ENCODE data around the gene RREB1.
A peak's percentile ranks its signal among the peaks of the same experiment; 100 is the strongest.

Gene RREB1

GRCh38 chr6:7198833-7199800 lies 91.4 kb downstream of the RREB1 start:
- Histone ChIP-seq H3K36me3 (peaks cover 8% of the 10 kb centered on the region), H3K27me3 (no peaks in the 10 kb centered on the region), H3K27ac (no peak overlapping the region), H3K9me3 (no peaks in the 10 kb centered on the region), H3K4me1 (ENCODE audit: control insufficient read depth in 1 of 2, insufficient read depth in 1 of 2, low read depth in 1 of 2, low read length in 1 of 2) (peaks cover 22 to 30% of the 10 kb centered on the region in 2 experiments), H3K4me3 (ENCODE audit: low read depth in 1 of 2, low read length in 1 of 2) (no peak overlapping the region)
- TF ChIP-seq CTCF (IDR thresholded peaks at IDR 0.05): no peak

- Histone ChIP-seq H3K4me3 (ENCODE audit: low read depth in 1 of 2, low read length in 1 of 2) (no peak overlapping the region), H3K27ac (peak overlapping the region; percentile 90), H3K4me1 (ENCODE audit: control insufficient read depth in 1 of 2, insufficient read depth in 1 of 2, low read depth in 1 of 2, low read length in 1 of 2) (peaks cover 22 to 30% of the 10 kb centered on the region in 2 experiments), H3K9me3 (no peaks in the 10 kb centered on the region), H3K27me3 (no peaks in the 10 kb centered on the region), H3K36me3 (peaks cover 8% of the 10 kb centered on the region)
- TF ChIP-seq CTCF (IDR thresholded peaks at IDR 0.05): no peak
Measured at GRCh38 chr6:7200598-7201443, 93.1 kb downstream of the RREB1 start.

- no peak for TF ChIP-seq CTCF (IDR thresholded peaks at IDR 0.05)
- peaks cover 22 to 30% of the 10 kb centered on the region in 2 experiments for H3K4me1 ChIP-seq (ENCODE audit: control insufficient read depth in 1 of 2, insufficient read depth in 1 of 2, low read depth in 1 of 2, low read length in 1 of 2)
- H3K9me3 ChIP-seq: no peaks in the 10 kb centered on the region
- H3K36me3 ChIP-seq: peaks cover 9% of the 10 kb centered on the region
- H3K4me3 ChIP-seq (ENCODE audit: low read depth in 1 of 2, low read length in 1 of 2): peak overlapping the region; percentile 37 to 49
- H3K27ac ChIP-seq: peak overlapping the region; percentile 90
- no peaks in the 10 kb centered on the region for H3K27me3 ChIP-seq
Measured at GRCh38 chr6:7201444-7201731, 93.6 kb downstream of the RREB1 start.

GRCh38 chr6:7201732-7202541 lies 94.2 kb downstream of the RREB1 start:
- no peaks in the 10 kb centered on the region for H3K27me3 ChIP-seq
- H3K27ac ChIP-seq: peak overlapping the region; percentile 90
- peaks cover 22 to 30% of the 10 kb centered on the region in 2 experiments for H3K4me1 ChIP-seq (ENCODE audit: control insufficient read depth in 1 of 2, insufficient read depth in 1 of 2, low read depth in 1 of 2, low read length in 1 of 2)
- peaks cover 12% of the 10 kb centered on the region for H3K36me3 ChIP-seq
- H3K4me3 ChIP-seq (ENCODE audit: low read depth in 1 of 2, low read length in 1 of 2): peak overlapping the region; percentile 37 to 49
- no peaks in the 10 kb centered on the region for H3K9me3 ChIP-seq
- no peak for TF ChIP-seq CTCF (IDR thresholded peaks at IDR 0.05)

GRCh38 chr6:7202950-7203349 lies 95.2 kb downstream of the RREB1 start:
- TF ChIP-seq CTCF (IDR thresholded peaks at IDR 0.05): no peak
- Histone ChIP-seq H3K4me1 (ENCODE audit: control insufficient read depth in 1 of 2, insufficient read depth in 1 of 2, low read depth in 1 of 2, low read length in 1 of 2) (peaks cover 22 to 30% of the 10 kb centered on the region in 2 experiments), H3K27ac (peak overlapping the region; percentile 90), H3K36me3 (peaks cover 9% of the 10 kb centered on the region), H3K9me3 (no peaks in the 10 kb centered on the region), H3K4me3 (ENCODE audit: low read depth in 1 of 2, low read length in 1 of 2) (no peak overlapping the region), H3K27me3 (no peaks in the 10 kb centered on the region)
